ENCODE data around the gene AGA. TPM values are rescaled to one million over a fixed set of nuclear protein-coding genes. Genes with fewer than 3 reads are reported as not detected.

Gene AGA
- total and polyA plus RNA-seq, 2 of the 4 experiments (the other 2 are of a cell fraction) = 26.3 to 38.5 TPM

GRCh38 chr4:177405508-177405907 is 36.7 kb downstream of the AGA start:
- in situ Hi-C loops (cut with MboI; ENCODE audit: low sequenced_read_pairs) (no loop called here), dilution Hi-C loops (cut with HindIII; ENCODE audit: low sequenced_read_pairs, unreplicated experiment) (no loop called here), intact Hi-C loops (cut with micrococcal nuclease) (no loop called here)
- no peaks in the 10 kb centered on the region for H3K36me3 ChIP-seq (ENCODE audit: control insufficient read depth, insufficient read depth, low read length)
- no peak overlapping the region for H2AK5ac ChIP-seq (ENCODE audit: low read depth, low read length)
- no peak overlapping the region for H3K27ac ChIP-seq (ENCODE audit: insufficient read depth, low read length)
- no peak overlapping the region for H3K4ac ChIP-seq (ENCODE audit: low read depth, low read length)
- H3K79me1 ChIP-seq (ENCODE audit: low read depth in 1 of 2, low read length in 2 of 2) = no peaks in the 10 kb centered on the region
- no peak overlapping the region for H3K56ac ChIP-seq (ENCODE audit: extremely low read depth, insufficient read depth, low read length)
- H3K4me3 ChIP-seq (ENCODE audit: insufficient read depth, low read depth, low read length) = no peak overlapping the region
- H3K4me2 ChIP-seq (ENCODE audit: low read depth, low read length) = no peak overlapping the region
- H4K5ac ChIP-seq (ENCODE audit: low read depth, low read length) = no peak overlapping the region
- no peak overlapping the region for H2BK120ac ChIP-seq (ENCODE audit: low read depth, low read length)
- H2AFZ ChIP-seq (replicated peaks; ENCODE audit: low read length, poor library complexity) = no peak overlapping the region
- no peak for DNase-seq
- H3K18ac ChIP-seq (ENCODE audit: low read depth, low read length) = no peak overlapping the region
- no peaks in the 10 kb centered on the region for H3K9me3 ChIP-seq (ENCODE audit: control insufficient read depth, insufficient read depth, low read length)
- CTCF ChIA-PET = no interaction called here
- TF ChIP-seq FOS (IDR thresholded peaks at IDR 0.05; ENCODE audit: low read depth, low read length) = no peak
- TF ChIP-seq MAFK (IDR thresholded peaks at IDR 0.05; ENCODE audit: low read depth, low read length) = peak; percentile 67
- TF ChIP-seq SMC3 (IDR thresholded peaks at IDR 0.05; ENCODE audit: low read depth, low read length) = no peak
- no peak overlapping the region for H2BK15ac ChIP-seq (ENCODE audit: low read depth, low read length)
- no peak overlapping the region for H3K14ac ChIP-seq (replicated peaks; ENCODE audit: low read depth, low read length)
- H3K27me3 ChIP-seq (ENCODE audit: control insufficient read depth, insufficient read depth, low read length) = no peaks in the 10 kb centered on the region
- H3K9me1 ChIP-seq (ENCODE audit: insufficient read depth, low read length) = no peaks in the 10 kb centered on the region
- ATAC-seq (ENCODE audit: low read depth) = no peak
- H3K9ac ChIP-seq (ENCODE audit: low read depth, low read length) = no peak overlapping the region
- BruUV-seq (replicated peaks) = no TSS peak
- no peaks in the 10 kb centered on the region for H4K20me1 ChIP-seq (ENCODE audit: insufficient read depth, low read length)
- H2AK9ac ChIP-seq (replicated peaks; ENCODE audit: low read depth, low read length, poor library complexity) = no peak overlapping the region
- H3K4me1 ChIP-seq (ENCODE audit: control insufficient read depth, insufficient read depth, low read length) = no peaks in the 10 kb centered on the region
- H3K23ac ChIP-seq (ENCODE audit: low read depth, low read length) = no peak overlapping the region
- no peak overlapping the region for H4K8ac ChIP-seq (ENCODE audit: low read depth in 2 of 2, low read length in 2 of 2)
- no peak overlapping the region for H4K91ac ChIP-seq (ENCODE audit: insufficient read depth, low read depth, low read length)
- no CpG with 5 or more reads among the region's 2 CpGs for WGBS, 2 experiments (ENCODE audit: extremely low coverage in 2 of 2, insufficient read length in 1 of 2)
- POLR2A ChIA-PET (ENCODE audit: unreplicated experiment) = no interaction called here
- no peak overlapping the region for H2BK20ac ChIP-seq (ENCODE audit: low read depth, low read length)
- no peak overlapping the region for H2BK5ac ChIP-seq (ENCODE audit: low read depth, low read length, poor library complexity, severe bottlenecking)
